ENCODE data around the gene ZNF480. TPM values are rescaled to one million over a fixed set of nuclear protein-coding genes. Genes with fewer than 3 reads are reported as not detected.

The ZNF480 gene
- total and polyA plus RNA-seq, 4 donors: 1.8 to 7.3 (median 3.4) TPM

DNA sequence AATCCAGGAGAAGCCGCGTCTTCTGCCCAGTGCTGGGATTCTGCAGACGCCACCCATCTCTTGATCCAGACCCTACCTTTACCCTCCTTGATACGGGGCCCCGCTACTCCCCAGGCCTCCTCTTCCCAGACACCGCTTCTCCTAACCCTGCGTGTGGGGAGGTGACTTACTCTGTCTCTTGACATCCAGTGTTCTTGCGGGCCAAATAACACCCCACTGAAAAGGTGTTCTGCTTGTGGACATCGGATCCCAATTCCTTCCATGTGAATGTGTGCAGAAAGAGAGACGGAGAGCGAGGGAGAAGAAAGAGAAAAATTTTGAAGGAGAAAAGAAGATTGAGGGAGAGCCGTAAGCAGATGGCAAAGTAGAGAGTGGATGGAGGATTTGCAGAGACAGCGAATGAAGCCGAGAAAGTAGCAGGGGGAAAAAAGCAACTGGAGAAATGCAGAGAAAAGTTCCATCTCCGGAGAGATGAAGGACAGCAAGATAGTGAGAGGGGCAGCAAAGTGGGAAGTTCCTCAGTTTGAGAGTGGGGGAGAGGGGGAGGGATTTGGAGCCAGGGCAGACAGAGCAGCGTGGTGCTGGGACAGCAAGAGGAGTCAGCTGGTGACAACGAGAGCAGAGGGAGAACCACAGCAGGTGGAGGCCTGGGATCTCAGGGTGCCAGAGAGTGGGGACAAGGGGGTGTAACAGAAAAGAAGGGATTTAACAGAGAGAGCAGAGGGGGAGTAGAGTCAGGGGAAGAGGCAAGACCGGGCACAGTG is 814 bp downstream of the ZNF480 start:
- TF ChIP-seq EGR1 (IDR thresholded peaks at IDR 0.05; ENCODE audit: low read depth in 2 of 2): no peak
- TF ChIP-seq NR2F2 (IDR thresholded peaks at IDR 0.05): no peak
- no peak for TF ChIP-seq YY1 (IDR thresholded peaks at IDR 0.05)
- TF ChIP-seq HNF4A (conservative IDR thresholded peaks at IDR 0.05): no peak
- no peak for TF ChIP-seq FOXA2 (IDR thresholded peaks at IDR 0.05)
- no peak for TF ChIP-seq HNF4G (IDR thresholded peaks at IDR 0.05)
- TF ChIP-seq, protein P1, sequence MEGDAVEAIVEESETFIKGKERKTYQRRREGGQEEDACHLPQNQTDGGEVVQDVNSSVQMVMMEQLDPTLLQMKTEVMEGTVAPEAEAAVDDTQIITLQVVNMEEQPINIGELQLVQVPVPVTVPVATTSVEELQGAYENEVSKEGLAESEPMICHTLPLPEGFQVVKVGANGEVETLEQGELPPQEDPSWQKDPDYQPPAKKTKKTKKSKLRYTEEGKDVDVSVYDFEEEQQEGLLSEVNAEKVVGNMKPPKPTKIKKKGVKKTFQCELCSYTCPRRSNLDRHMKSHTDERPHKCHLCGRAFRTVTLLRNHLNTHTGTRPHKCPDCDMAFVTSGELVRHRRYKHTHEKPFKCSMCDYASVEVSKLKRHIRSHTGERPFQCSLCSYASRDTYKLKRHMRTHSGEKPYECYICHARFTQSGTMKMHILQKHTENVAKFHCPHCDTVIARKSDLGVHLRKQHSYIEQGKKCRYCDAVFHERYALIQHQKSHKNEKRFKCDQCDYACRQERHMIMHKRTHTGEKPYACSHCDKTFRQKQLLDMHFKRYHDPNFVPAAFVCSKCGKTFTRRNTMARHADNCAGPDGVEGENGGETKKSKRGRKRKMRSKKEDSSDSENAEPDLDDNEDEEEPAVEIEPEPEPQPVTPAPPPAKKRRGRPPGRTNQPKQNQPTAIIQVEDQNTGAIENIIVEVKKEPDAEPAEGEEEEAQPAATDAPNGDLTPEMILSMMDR (IDR thresholded peaks at IDR 0.05; ENCODE audit: low read depth, low read length, missing input control): no peak
- TF ChIP-seq, protein P2, sequence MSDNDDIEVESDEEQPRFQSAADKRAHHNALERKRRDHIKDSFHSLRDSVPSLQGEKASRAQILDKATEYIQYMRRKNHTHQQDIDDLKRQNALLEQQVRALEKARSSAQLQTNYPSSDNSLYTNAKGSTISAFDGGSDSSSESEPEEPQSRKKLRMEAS (IDR thresholded peaks at IDR 0.05): no peak
- no peak for TF ChIP-seq TAF1 (conservative IDR thresholded peaks at IDR 0.05)
- TF ChIP-seq RXRA (IDR thresholded peaks at IDR 0.05): no peak
- TF ChIP-seq, protein P3, sequence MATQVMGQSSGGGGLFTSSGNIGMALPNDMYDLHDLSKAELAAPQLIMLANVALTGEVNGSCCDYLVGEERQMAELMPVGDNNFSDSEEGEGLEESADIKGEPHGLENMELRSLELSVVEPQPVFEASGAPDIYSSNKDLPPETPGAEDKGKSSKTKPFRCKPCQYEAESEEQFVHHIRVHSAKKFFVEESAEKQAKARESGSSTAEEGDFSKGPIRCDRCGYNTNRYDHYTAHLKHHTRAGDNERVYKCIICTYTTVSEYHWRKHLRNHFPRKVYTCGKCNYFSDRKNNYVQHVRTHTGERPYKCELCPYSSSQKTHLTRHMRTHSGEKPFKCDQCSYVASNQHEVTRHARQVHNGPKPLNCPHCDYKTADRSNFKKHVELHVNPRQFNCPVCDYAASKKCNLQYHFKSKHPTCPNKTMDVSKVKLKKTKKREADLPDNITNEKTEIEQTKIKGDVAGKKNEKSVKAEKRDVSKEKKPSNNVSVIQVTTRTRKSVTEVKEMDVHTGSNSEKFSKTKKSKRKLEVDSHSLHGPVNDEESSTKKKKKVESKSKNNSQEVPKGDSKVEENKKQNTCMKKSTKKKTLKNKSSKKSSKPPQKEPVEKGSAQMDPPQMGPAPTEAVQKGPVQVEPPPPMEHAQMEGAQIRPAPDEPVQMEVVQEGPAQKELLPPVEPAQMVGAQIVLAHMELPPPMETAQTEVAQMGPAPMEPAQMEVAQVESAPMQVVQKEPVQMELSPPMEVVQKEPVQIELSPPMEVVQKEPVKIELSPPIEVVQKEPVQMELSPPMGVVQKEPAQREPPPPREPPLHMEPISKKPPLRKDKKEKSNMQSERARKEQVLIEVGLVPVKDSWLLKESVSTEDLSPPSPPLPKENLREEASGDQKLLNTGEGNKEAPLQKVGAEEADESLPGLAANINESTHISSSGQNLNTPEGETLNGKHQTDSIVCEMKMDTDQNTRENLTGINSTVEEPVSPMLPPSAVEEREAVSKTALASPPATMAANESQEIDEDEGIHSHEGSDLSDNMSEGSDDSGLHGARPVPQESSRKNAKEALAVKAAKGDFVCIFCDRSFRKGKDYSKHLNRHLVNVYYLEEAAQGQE (IDR thresholded peaks at IDR 0.05): no peak
- no peak for TF ChIP-seq SP1 (IDR thresholded peaks at IDR 0.05)
- TF ChIP-seq RAD21 (IDR thresholded peaks at IDR 0.05): no peak
- no peak for TF ChIP-seq FOXA1 (IDR thresholded peaks at IDR 0.05)
- TF ChIP-seq, protein P4, sequence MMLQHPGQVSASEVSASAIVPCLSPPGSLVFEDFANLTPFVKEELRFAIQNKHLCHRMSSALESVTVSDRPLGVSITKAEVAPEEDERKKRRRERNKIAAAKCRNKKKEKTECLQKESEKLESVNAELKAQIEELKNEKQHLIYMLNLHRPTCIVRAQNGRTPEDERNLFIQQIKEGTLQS (IDR thresholded peaks at IDR 0.05): no peak
- no peak for TF ChIP-seq JUND (IDR thresholded peaks at IDR 0.05)
- Histone ChIP-seq H3K36me3 (ENCODE audit: control insufficient read depth in 4 of 4, insufficient read depth in 3 of 4, low read depth in 1 of 4, low read length in 3 of 4) (peaks cover 11 to 37% (median 32%) of the 10 kb centered on the region in 4 donors), H3K9ac (ENCODE audit: low read depth in 1 of 2, low read length in 2 of 2) (peak overlapping the region; percentile 47 to 90), H3K27ac (ENCODE audit: low read depth in 1 of 2, low read length in 2 of 2) (peak overlapping the region; percentile 76 to 80), H3K4me3 (ENCODE audit: low read depth in 1 of 3, low read length in 3 of 3) (peak overlapping the region; percentile 87 to 94 (median 90)), H3K4me1 (ENCODE audit: control insufficient read depth in 4 of 4, insufficient read depth in 4 of 4, low read length in 3 of 4) (peaks cover 2 to 16% (median 8%) of the 10 kb centered on the region in 4 donors), H3K27me3 (ENCODE audit: control insufficient read depth in 4 of 4, insufficient read depth in 4 of 4, low read length in 3 of 4) (no peaks in the 10 kb centered on the region), H3K9me3 (ENCODE audit: control insufficient read depth in 4 of 4, low read length in 3 of 4) (peaks cover 9 to 29% (median 20%) of the 10 kb centered on the region in 4 donors)
- WGBS: 23% methylated on average over 18 of the region's 18 CpGs
- no peak for DNase-seq (ENCODE audit: low spot score)

DNA sequence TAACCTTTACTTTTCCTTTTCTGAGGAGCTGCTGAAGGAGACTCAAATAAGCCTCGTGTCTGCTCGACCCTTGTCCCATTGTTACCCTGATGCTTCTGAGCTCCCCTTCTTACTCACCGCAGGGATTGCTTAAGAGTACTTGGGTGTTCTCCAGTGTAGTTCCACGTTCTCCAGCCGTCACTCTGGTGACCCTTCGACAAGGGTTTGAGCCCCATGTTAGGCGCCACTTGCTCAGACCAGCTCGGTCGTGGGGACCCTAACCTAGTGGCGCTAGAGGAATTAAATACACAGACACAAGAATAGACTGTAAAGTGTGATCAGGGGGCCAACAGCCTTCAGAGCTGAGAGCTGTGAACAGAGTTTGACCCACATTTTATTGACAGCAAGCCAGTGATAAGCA is 10.3 kb downstream of the ZNF480 start:
- Histone ChIP-seq H3K27me3 (ENCODE audit: control insufficient read depth in 4 of 4, insufficient read depth in 4 of 4, low read length in 3 of 4) (no peaks in the 10 kb centered on the region), H3K4me1 (ENCODE audit: control insufficient read depth in 4 of 4, insufficient read depth in 4 of 4, low read length in 3 of 4) (no peaks in the 10 kb centered on the region), H3K9me3 (ENCODE audit: control insufficient read depth in 4 of 4, low read length in 3 of 4) (peaks cover 38 to 83% (median 50%) of the 10 kb centered on the region in 4 donors), H3K36me3 (ENCODE audit: control insufficient read depth in 4 of 4, insufficient read depth in 3 of 4, low read depth in 1 of 4, low read length in 3 of 4) (peaks cover 25 to 78% (median 59%) of the 10 kb centered on the region in 4 donors), H3K9ac (ENCODE audit: low read depth in 1 of 2, low read length in 2 of 2) (no peak overlapping the region), H3K4me3 (ENCODE audit: low read depth in 1 of 3, low read length in 3 of 3) (peak overlapping the region in 2 of 3 donors; percentile 35 to 62), H3K27ac (ENCODE audit: low read depth in 1 of 2, low read length in 2 of 2) (no peak overlapping the region)
- 98% methylated on average over 10 of the region's 10 CpGs for WGBS
- DNase-seq (ENCODE audit: low spot score): no peak
- TF ChIP-seq HNF4G (IDR thresholded peaks at IDR 0.05): no peak
- TF ChIP-seq, protein P4 (IDR thresholded peaks at IDR 0.05): no peak
- TF ChIP-seq FOXA2 (IDR thresholded peaks at IDR 0.05): no peak
- no peak for TF ChIP-seq SP1 (IDR thresholded peaks at IDR 0.05)
- no peak for TF ChIP-seq GABPA (IDR thresholded peaks at IDR 0.05 in 1 of 2, conservative IDR thresholded peaks at IDR 0.05 in 1 of 2)
- TF ChIP-seq NR2F2 (IDR thresholded peaks at IDR 0.05): no peak
- no peak for TF ChIP-seq FOXA1 (IDR thresholded peaks at IDR 0.05)
- TF ChIP-seq, protein P2 (IDR thresholded peaks at IDR 0.05): no peak
- TF ChIP-seq EGR1 (IDR thresholded peaks at IDR 0.05; ENCODE audit: low read depth in 2 of 2): no peak
- no peak for TF ChIP-seq RXRA (IDR thresholded peaks at IDR 0.05)
- no peak for TF ChIP-seq JUND (IDR thresholded peaks at IDR 0.05)
- no peak for TF ChIP-seq TAF1 (conservative IDR thresholded peaks at IDR 0.05)
- TF ChIP-seq, protein P1 (IDR thresholded peaks at IDR 0.05; ENCODE audit: low read depth, low read length, missing input control): no peak
- TF ChIP-seq HNF4A (conservative IDR thresholded peaks at IDR 0.05): no peak
- TF ChIP-seq, protein P5, sequence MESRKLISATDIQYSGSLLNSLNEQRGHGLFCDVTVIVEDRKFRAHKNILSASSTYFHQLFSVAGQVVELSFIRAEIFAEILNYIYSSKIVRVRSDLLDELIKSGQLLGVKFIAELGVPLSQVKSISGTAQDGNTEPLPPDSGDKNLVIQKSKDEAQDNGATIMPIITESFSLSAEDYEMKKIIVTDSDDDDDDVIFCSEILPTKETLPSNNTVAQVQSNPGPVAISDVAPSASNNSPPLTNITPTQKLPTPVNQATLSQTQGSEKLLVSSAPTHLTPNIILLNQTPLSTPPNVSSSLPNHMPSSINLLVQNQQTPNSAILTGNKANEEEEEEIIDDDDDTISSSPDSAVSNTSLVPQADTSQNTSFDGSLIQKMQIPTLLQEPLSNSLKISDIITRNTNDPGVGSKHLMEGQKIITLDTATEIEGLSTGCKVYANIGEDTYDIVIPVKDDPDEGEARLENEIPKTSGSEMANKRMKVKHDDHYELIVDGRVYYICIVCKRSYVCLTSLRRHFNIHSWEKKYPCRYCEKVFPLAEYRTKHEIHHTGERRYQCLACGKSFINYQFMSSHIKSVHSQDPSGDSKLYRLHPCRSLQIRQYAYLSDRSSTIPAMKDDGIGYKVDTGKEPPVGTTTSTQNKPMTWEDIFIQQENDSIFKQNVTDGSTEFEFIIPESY (IDR thresholded peaks at IDR 0.05): no peak

All from liver (tissue), 9 donors.